SU-DHL-6 (cell line): ENCODE data around the gene MATCAP1.

Source experiments
- H2AFZ ChIP-seq: fragments of 200-600 bp; sonication (generic); 2 replicates; pipeline ENCODE4 v1.6.1; 2014; ENCODE audit warnings: low read depth, mild to moderate bottlenecking, moderate library complexity, mixed read lengths, antibody characterized with exemption, low read length; ENCODE audit not compliant: severe bottlenecking
- H3F3A ChIP-seq: fragments of 200-600 bp; shearing (Covaris generic); 2 replicates; pipeline ENCODE4 v1.6.0; 2016; ENCODE audit warnings: antibody characterized with exemption, mild to moderate bottlenecking; ENCODE audit not compliant: insufficient read depth
- H3K27ac ChIP-seq: fragments of 200-600 bp; sonication (generic); 2 replicates; pipeline ENCODE4 v1.5.1; 2016; ENCODE audit warnings: low read depth, mild to moderate bottlenecking, low read length, moderate library complexity, mixed read lengths
- H3K27me3 ChIP-seq: fragments of 200-600 bp; sonication (generic), shearing (Covaris generic); 2 replicates; pipeline ENCODE4 v1.6.0; 2014; ENCODE audit warnings: mild to moderate bottlenecking, low read length
- H3K36me3 ChIP-seq: fragments of 200-600 bp; sonication (generic); 2 replicates; pipeline ENCODE4 v1.6.1; 2014; ENCODE audit warnings: mild to moderate bottlenecking, low read length, mixed read lengths
- H3K4me2 ChIP-seq: fragments of 300-600, 200-600 bp; shearing (Covaris generic), sonication (generic); 2 replicates; pipeline ENCODE4 v1.6.0; 2014; ENCODE audit warnings: low read length, low read depth, mild to moderate bottlenecking; ENCODE audit not compliant: poor library complexity, severe bottlenecking
- H3K4me3 ChIP-seq: fragments of 200-600 bp; sonication (generic); 2 replicates; pipeline ENCODE4 v1.5.1; 2014; ENCODE audit warnings: antibody characterized with exemption, low read length, mild to moderate bottlenecking, mixed read lengths; ENCODE audit not compliant: insufficient read depth, poor library complexity, severe bottlenecking
- H3K79me2 ChIP-seq: fragments of 200-600 bp; sonication (generic); 2 replicates; pipeline ENCODE4 v1.6.1; 2014; ENCODE audit warnings: mild to moderate bottlenecking, low read length, moderate library complexity; ENCODE audit not compliant: insufficient read depth
- H3K9ac ChIP-seq: fragments of 200-600 bp; sonication (generic); 2 replicates; pipeline ENCODE4 v1.7.0; 2014; ENCODE audit warnings: mild to moderate bottlenecking, low read length
- H3K9me2 ChIP-seq: fragments of 200-600 bp; sonication (generic); replicated peaks from 2 replicates; pipeline ENCODE4 v1.6.1; 2014; ENCODE audit warnings: low read length; ENCODE audit not compliant: insufficient read depth
- H3K9me3 ChIP-seq: fragments of 200-600 bp; sonication (generic); 2 replicates; pipeline ENCODE4 v1.6.1; 2014; ENCODE audit warnings: low read length, mixed read lengths; ENCODE audit not compliant: insufficient read depth
- H4K20me1 ChIP-seq: fragments of 200-600 bp; sonication (generic); 2 replicates; pipeline ENCODE4 v1.6.1; 2014; ENCODE audit warnings: low read depth, mild to moderate bottlenecking, antibody characterized with exemption, low read length, moderate library complexity, mixed read lengths
- CTCF ChIP-seq: fragments of 200-600 bp; sonication (generic); IDR thresholded peaks from one replicate; pipeline ENCODE4 v1.5.1; 2017; ENCODE audit warnings: antibody characterized with exemption, mild to moderate bottlenecking, low read length, moderate library complexity; ENCODE audit not compliant: insufficient read depth, poor library complexity, severe bottlenecking
- EZH2phosphoT487 ChIP-seq: fragments of 200-600 bp; sonication (generic), shearing (Covaris generic); conservative IDR thresholded peaks from 2 replicates; pipeline ENCODE4 v1.6.1; 2018; ENCODE audit warnings: mild to moderate bottlenecking, antibody characterized with exemption, low read length, moderate library complexity, mixed read lengths

Gene MATCAP1

GRCh38 chr16:67170949-67171649, 12.7 kb downstream of the MATCAP1 start:
- no peaks in the 10 kb centered on the region for H3K9me3 ChIP-seq
- H3K9ac ChIP-seq, result no peak overlapping the region
- H3K27ac ChIP-seq, result no peak overlapping the region
- no peaks in the 10 kb centered on the region for H3F3A ChIP-seq
- no peaks in the 10 kb centered on the region for H3K27me3 ChIP-seq
- TF ChIP-seq EZH2phosphoT487, result no peak
- no peak for TF ChIP-seq CTCF
- no peak overlapping the region for H3K4me2 ChIP-seq
- H3K79me2 ChIP-seq, result no peaks in the 10 kb centered on the region
- no peak overlapping the region for H2AFZ ChIP-seq
- H3K9me2 ChIP-seq, result no peaks in the 10 kb centered on the region
- no peaks in the 10 kb centered on the region for H3K36me3 ChIP-seq
- H3K4me3 ChIP-seq, result no peak overlapping the region
- H4K20me1 ChIP-seq, result no peaks in the 10 kb centered on the region

GRCh38 chr16:67170168-67170948, 13.4 kb downstream of the MATCAP1 start, which contains the start of gene NOL3:
Gene NOL3, plus strand, starts transcription at chr16:67170538.
- no peaks in the 10 kb centered on the region for H4K20me1 ChIP-seq
- H3K9ac ChIP-seq, result no peak within 1 kb of the TSS
- no peak within 1 kb of the TSS for H2AFZ ChIP-seq
- H3K4me2 ChIP-seq, result peak within 1 kb of the TSS; percentile 18
- H3K27me3 ChIP-seq, result no peaks in the 10 kb centered on the region
- TF ChIP-seq EZH2phosphoT487 (no peak), CTCF (no peak)
- no peaks in the 10 kb centered on the region for H3K36me3 ChIP-seq
- no peaks in the 10 kb centered on the region for H3K79me2 ChIP-seq
- no peaks in the 10 kb centered on the region for H3K9me2 ChIP-seq
- H3K4me3 ChIP-seq, result no peak within 1 kb of the TSS
- no peak within 1 kb of the TSS for H3K27ac ChIP-seq
- H3F3A ChIP-seq, result no peaks in the 10 kb centered on the region
- H3K9me3 ChIP-seq, result no peaks in the 10 kb centered on the region

GRCh38 chr16:67169642-67170167, 14.1 kb downstream of the MATCAP1 start:
- Histone ChIP-seq H3K4me2 (peak overlapping the region; percentile 18), H3K79me2 (no peaks in the 10 kb centered on the region), H4K20me1 (no peaks in the 10 kb centered on the region), H3K9ac (no peak overlapping the region), H3F3A (no peaks in the 10 kb centered on the region), H3K4me3 (no peak overlapping the region), H3K9me2 (no peaks in the 10 kb centered on the region), H2AFZ (no peak overlapping the region), H3K27ac (no peak overlapping the region), H3K36me3 (no peaks in the 10 kb centered on the region), H3K27me3 (no peaks in the 10 kb centered on the region), H3K9me3 (no peaks in the 10 kb centered on the region)
- TF ChIP-seq EZH2phosphoT487 (0 out of 2 replicates have a peak, but pooled peaks have one; percentile 32), CTCF (peak; percentile 72)
